ENCODE data around the gene BCAP31. TPM values are rescaled to one million over a fixed set of nuclear protein-coding genes. Genes with fewer than 3 reads are reported as not detected.

Gene BCAP31
- total RNA-seq, 4 donors from 2014 or later = 76.1 to 125 (median 104) TPM

DNA sequence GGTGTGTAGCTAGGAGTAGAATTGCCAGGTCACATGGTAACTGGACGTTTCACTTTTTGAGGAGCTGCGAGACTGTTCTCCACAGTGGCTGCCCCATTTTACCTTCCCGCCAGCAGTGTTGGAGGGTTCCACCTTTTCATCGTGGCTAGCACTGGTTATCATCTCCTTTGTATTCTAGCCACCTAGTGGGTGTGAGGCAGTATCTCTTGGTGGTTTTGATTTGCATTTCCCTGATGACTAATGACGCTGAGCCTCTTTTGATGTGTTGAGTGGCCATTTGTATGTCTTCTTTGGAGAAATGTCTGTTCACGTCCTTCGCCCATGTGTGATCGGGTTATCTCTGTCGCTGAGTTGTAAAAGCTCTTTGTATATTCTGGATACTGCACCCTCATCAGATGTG is 11.1 kb upstream of the BCAP31 start:
- Histone ChIP-seq H3K9me3 (no peaks in the 10 kb centered on the region), H3K4me3 (no peak overlapping the region), H3K27ac (no peak overlapping the region), H3K4me1 (no peaks in the 10 kb centered on the region), H3K27me3 (no peaks in the 10 kb centered on the region), H3K36me3 (peaks cover 0 to 59% of the 10 kb centered on the region in 2 donors)
- no peak for ATAC-seq
- TF ChIP-seq POLR2AphosphoS5 (IDR thresholded peaks at IDR 0.05) = no peak
- TF ChIP-seq EP300 (IDR thresholded peaks at IDR 0.05) = no peak
- TF ChIP-seq, protein P1, sequence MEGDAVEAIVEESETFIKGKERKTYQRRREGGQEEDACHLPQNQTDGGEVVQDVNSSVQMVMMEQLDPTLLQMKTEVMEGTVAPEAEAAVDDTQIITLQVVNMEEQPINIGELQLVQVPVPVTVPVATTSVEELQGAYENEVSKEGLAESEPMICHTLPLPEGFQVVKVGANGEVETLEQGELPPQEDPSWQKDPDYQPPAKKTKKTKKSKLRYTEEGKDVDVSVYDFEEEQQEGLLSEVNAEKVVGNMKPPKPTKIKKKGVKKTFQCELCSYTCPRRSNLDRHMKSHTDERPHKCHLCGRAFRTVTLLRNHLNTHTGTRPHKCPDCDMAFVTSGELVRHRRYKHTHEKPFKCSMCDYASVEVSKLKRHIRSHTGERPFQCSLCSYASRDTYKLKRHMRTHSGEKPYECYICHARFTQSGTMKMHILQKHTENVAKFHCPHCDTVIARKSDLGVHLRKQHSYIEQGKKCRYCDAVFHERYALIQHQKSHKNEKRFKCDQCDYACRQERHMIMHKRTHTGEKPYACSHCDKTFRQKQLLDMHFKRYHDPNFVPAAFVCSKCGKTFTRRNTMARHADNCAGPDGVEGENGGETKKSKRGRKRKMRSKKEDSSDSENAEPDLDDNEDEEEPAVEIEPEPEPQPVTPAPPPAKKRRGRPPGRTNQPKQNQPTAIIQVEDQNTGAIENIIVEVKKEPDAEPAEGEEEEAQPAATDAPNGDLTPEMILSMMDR (IDR thresholded peaks at IDR 0.05) = no peak
- no peak for TF ChIP-seq POLR2A (IDR thresholded peaks at IDR 0.05)
- WGBS, 2 donors (ENCODE audit: low coverage in 1 of 2) = 81% methylated on average over 9 of the region's 9 CpGs; no CpG with 5 or more reads in 1 of the 2 donors

DNA sequence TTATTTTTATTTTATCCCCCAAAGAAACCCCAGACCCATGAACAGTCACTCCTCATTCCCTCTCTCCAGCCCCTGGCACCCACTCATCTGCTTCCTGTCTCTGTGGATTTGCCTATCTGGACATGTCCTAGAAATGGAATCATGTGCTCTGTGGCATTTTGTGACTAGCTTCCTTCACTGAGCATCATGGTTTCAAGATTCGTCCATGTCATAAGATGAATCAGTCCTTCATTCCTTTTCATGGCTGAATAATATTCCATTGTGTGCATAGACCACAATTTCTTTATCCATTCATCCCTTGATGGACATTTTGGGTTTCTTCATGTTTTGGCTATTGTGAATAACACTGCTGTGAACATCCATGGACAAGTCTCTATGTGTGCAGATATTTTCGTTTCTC is 10.7 kb upstream of the BCAP31 start:
- no peak for TF ChIP-seq POLR2AphosphoS5 (IDR thresholded peaks at IDR 0.05)
- 65 to 100% methylated on average over 1 to 2 of the region's 2 CpGs for WGBS, 2 donors (ENCODE audit: low coverage in 1 of 2)
- peaks cover 0 to 59% of the 10 kb centered on the region in 2 donors for H3K36me3 ChIP-seq

DNA sequence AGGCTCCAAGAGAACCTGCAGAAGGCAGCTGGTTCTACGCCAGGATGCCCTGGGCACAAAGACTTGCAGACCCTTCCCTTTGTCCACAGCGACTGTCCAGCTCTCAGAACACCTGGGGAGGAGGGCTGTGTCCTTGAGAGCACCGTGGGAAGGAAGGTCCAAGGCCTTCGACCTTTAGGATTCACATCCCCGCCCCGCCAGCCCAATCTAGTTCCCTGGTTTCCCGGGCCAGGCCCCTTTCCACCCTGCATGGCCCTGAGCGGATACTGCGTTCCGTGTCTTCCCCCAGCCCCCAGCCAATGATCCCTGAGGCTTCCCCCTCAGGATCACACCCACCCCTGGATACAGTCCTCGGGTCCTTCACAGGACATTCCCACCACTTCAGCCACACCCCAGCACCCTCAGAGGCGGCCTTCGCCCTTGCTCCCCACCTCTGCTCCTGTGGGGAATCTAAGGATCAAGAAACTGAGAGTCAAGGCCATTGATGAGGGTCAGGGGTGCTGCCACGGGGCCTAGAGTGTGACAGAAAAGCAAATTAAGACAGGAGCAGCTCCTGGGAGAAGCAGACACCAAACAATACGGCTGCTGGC is 9.6 kb upstream of the BCAP31 start:
- no peak for ATAC-seq
- H3K4me1 ChIP-seq = peaks cover 0 to 7% (median 0%) of the 10 kb centered on the region in 3 donors
- TF ChIP-seq, protein P1 (IDR thresholded peaks at IDR 0.05) = no peak
- TF ChIP-seq EP300 (IDR thresholded peaks at IDR 0.05) = no peak
- TF ChIP-seq POLR2A (IDR thresholded peaks at IDR 0.05) = no peak
- TF ChIP-seq POLR2AphosphoS5 (IDR thresholded peaks at IDR 0.05) = no peak
- H3K27me3 ChIP-seq = no peaks in the 10 kb centered on the region
- H3K36me3 ChIP-seq = peaks cover 0 to 61% of the 10 kb centered on the region in 2 donors
- H3K4me3 ChIP-seq = no peak overlapping the region
- H3K9me3 ChIP-seq = no peaks in the 10 kb centered on the region
- H3K27ac ChIP-seq = no peak overlapping the region
- 43 to 80% methylated on average over 1 of the region's 15 CpGs for WGBS, 2 donors (ENCODE audit: low coverage in 1 of 2)

More for the DNA sequence above, 10.7 kb upstream of the BCAP31 start:
- no peaks in the 10 kb centered on the region for H3K27me3 ChIP-seq
- H3K4me3 ChIP-seq = no peak overlapping the region
- H3K4me1 ChIP-seq = no peaks in the 10 kb centered on the region
- ATAC-seq = no peak
- H3K9me3 ChIP-seq = no peaks in the 10 kb centered on the region
- H3K27ac ChIP-seq = no peak overlapping the region

DNA sequence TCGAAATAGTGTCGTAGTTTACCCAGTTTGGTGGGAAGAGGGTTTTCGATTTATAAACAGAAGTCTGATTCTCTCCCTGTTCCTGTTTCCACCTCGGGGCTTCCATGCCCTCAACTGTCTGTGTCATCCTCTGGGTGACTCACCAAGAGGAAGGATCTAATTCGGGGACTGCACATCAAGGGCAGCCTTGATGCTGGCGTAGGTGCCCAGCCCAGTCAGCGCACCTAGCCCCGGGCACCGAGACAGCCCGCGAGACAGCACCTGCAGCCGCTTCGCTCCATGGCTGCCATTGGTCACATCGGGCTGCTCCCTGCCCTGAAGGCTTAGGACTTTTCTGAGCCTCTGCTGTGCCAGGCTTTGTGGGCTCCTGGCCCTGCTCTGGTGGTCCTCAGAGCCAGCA is 8.2 kb upstream of the BCAP31 start:
- 100% methylated on average over 1 of the region's 14 CpGs; no CpG with 5 or more reads in 1 of the 2 donors for WGBS, 2 donors (ENCODE audit: low coverage in 1 of 2)
- TF ChIP-seq, protein P1 (IDR thresholded peaks at IDR 0.05) = no peak
- TF ChIP-seq EP300 (IDR thresholded peaks at IDR 0.05) (no peak), POLR2A (IDR thresholded peaks at IDR 0.05) (no peak), POLR2AphosphoS5 (IDR thresholded peaks at IDR 0.05) (no peak)
- no peak for ATAC-seq
- Histone ChIP-seq H3K9me3 (no peaks in the 10 kb centered on the region), H3K4me3 (no peak overlapping the region), H3K4me1 (peaks cover 0 to 21% (median 6%) of the 10 kb centered on the region in 3 donors), H3K27ac (no peak overlapping the region), H3K36me3 (peaks cover 0 to 47% of the 10 kb centered on the region in 2 donors), H3K27me3 (no peaks in the 10 kb centered on the region)

DNA sequence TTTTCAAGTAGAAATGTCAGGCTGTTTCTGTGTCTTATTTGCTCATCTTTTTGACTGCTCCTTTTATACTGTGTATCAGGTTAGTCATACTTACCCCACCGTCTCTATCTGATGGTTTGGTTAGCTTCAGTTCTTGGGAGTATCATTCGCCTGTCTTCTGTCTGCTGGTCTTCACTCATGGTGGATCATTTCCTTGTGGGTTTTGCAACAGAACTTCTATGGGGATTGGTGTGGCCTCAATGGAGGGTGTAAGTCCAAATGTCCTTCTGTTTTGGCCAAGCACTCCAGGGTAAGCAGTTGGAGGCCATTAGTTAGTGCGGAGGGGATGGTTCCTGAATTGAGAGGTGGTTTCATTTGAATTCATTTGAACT is 7.6 kb upstream of the BCAP31 start:
- H3K36me3 ChIP-seq = peaks cover 0 to 42% of the 10 kb centered on the region in 2 donors
- no peak overlapping the region for H3K27ac ChIP-seq
- no peaks in the 10 kb centered on the region for H3K9me3 ChIP-seq
- no peaks in the 10 kb centered on the region for H3K27me3 ChIP-seq
- H3K4me3 ChIP-seq = no peak overlapping the region
- TF ChIP-seq, protein P1 (IDR thresholded peaks at IDR 0.05) = no peak
- TF ChIP-seq EP300 (IDR thresholded peaks at IDR 0.05) = no peak
- 67 to 97% methylated on average over 1 to 3 of the region's 3 CpGs for WGBS, 2 donors (ENCODE audit: low coverage in 1 of 2)
- ATAC-seq = no peak
- H3K4me1 ChIP-seq = peaks cover 0 to 26% (median 10%) of the 10 kb centered on the region in 3 donors

Data from gastroesophageal sphincter (tissue), 4 donors.